Endodermal cell (in vitro differentiated cells): ENCODE data around the gene CCND2. TPM values are rescaled to one million over a fixed set of nuclear protein-coding genes. Genes with fewer than 3 reads are reported as not detected.

Experiments
- DNase-seq: peaks from one replicate; pipeline ENCODE4 v3.0.0-alpha.2; 2017
- H3K27ac ChIP-seq: 2 replicates; pipeline ENCODE4 v1.5.1; 2013; ENCODE audit warnings: mild to moderate bottlenecking, low read depth, low read length, moderate library complexity
- H3K27me3 ChIP-seq: 2 replicates; pipeline ENCODE4 v1.6.1; 2013; ENCODE audit warnings: mild to moderate bottlenecking, low read length, moderate library complexity; ENCODE audit not compliant: insufficient read depth, control insufficient read depth, poor library complexity, severe bottlenecking
- H3K36me3 ChIP-seq: 2 replicates; pipeline ENCODE4 v1.7.0; 2013; ENCODE audit warnings: mild to moderate bottlenecking, low read length, moderate library complexity; ENCODE audit not compliant: control insufficient read depth, insufficient read depth
- H3K4me1 ChIP-seq: one replicate; pipeline ENCODE4 v1.7.0; 2013; ENCODE audit warnings: low read length; ENCODE audit not compliant: control insufficient read depth, insufficient read depth
- H3K4me3 ChIP-seq: 2 replicates; pipeline ENCODE4 v1.5.1; 2013; ENCODE audit warnings: mild to moderate bottlenecking, low read length, moderate library complexity
- H3K9ac ChIP-seq: 2 replicates; pipeline ENCODE4 v1.6.1; 2013; ENCODE audit warnings: mild to moderate bottlenecking, low read length, moderate library complexity; ENCODE audit not compliant: poor library complexity, severe bottlenecking; ENCODE audit errors: extremely low read depth
- H3K9me3 ChIP-seq: 2 replicates; pipeline ENCODE4 v1.6.1; 2013; ENCODE audit warnings: mild to moderate bottlenecking, low read length, moderate library complexity; ENCODE audit not compliant: control insufficient read depth
- H3K27ac Mint-ChIP-seq: 2 replicates; pipeline ENCODE4 v1.8.0; 2020; ENCODE audit warnings: mixed read lengths
- H3K27me3 Mint-ChIP-seq: 2 replicates; pipeline ENCODE4 v1.8.0; 2021; ENCODE audit warnings: mild to moderate bottlenecking, mixed read lengths; ENCODE audit not compliant: insufficient read depth
- H3K36me3 Mint-ChIP-seq: 2 replicates; pipeline ENCODE4 v1.8.0; 2020; ENCODE audit warnings: low read depth, mixed read lengths
- H3K4me1 Mint-ChIP-seq: 2 replicates; pipeline ENCODE4 v1.8.0; 2020; ENCODE audit warnings: mixed read lengths
- H3K4me3 Mint-ChIP-seq: 2 replicates; pipeline ENCODE4 v1.8.0; 2020; ENCODE audit warnings: mild to moderate bottlenecking, moderate library complexity, mixed read lengths
- H3K9me3 Mint-ChIP-seq: 2 replicates; pipeline ENCODE4 v1.8.0; 2020; ENCODE audit warnings: mild to moderate bottlenecking, mixed read lengths
- WGBS, 2 experiments: methylation state at CpG; one replicate each; pipeline versions ENCODE4 v1.1.5 to v1.1.7; 2013; ENCODE audit warnings: missing lambda C conversion rate in 2 of 2, mixed read lengths in 1 of 2; ENCODE audit not compliant: insufficient coverage in 1 of 2, insufficient read length in 1 of 2; 5-methylcytosine and 5-hydroxymethylcytosine counted together
- total RNA-seq, 2 donors: library from RNA; stranded (reverse); fragmentation: NEBNext Ultra II Directional in 1 of 2; extraction: Animal tissue kit (Norgen Biotek cat#: 25700) in 1 of 2; gene quantifications; 2 replicates in 1 of 2; 3 replicates in 1 of 2; pipeline ENCODE4 v1.2.1, GENCODE V29; 2021
- TF ChIP-seq, protein P1 (sequence below): fragments of 200-600 bp; sonication (generic); conservative IDR thresholded peaks from 2 replicates; pipeline ENCODE4 v1.5.0; 2021; ENCODE audit warnings: antibody characterized with exemption, mild to moderate bottlenecking

The CCND2 gene
- total RNA-seq, 2 donors from 2014 or later: 286 to 362 TPM

DNA sequence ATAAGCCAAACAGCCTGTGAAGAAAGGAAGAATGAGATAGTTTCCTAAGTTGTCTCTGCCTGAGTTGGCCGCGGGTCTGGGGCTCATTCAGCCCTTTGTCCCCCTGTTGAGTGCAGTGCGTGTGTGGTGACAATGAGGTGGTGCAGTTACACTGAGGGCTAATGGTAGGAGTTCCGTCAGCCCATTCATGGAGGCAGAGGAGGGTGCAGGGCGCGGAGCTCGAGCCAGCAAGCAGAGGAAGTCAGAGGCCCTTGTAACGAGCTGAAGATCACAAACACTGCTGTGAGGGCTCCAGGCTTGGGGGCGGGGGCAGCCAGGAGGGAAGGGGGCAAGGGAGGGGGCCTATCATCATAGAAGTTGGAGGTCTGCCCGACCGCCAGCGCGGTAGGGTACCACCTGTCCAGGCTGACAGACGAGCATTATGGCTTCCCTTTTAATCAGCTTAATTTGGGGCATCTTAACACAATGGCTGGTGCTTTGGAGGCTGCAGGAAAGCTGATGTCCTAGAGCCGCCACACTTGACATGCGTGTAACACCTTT lies 20.5 kb downstream of the CCND2 start:
- H3K9me3 Mint-ChIP-seq: no peaks in the 10 kb centered on the region
- DNase-seq: no peak
- H3K9ac ChIP-seq: no peak overlapping the region
- TF ChIP-seq, protein P1, sequence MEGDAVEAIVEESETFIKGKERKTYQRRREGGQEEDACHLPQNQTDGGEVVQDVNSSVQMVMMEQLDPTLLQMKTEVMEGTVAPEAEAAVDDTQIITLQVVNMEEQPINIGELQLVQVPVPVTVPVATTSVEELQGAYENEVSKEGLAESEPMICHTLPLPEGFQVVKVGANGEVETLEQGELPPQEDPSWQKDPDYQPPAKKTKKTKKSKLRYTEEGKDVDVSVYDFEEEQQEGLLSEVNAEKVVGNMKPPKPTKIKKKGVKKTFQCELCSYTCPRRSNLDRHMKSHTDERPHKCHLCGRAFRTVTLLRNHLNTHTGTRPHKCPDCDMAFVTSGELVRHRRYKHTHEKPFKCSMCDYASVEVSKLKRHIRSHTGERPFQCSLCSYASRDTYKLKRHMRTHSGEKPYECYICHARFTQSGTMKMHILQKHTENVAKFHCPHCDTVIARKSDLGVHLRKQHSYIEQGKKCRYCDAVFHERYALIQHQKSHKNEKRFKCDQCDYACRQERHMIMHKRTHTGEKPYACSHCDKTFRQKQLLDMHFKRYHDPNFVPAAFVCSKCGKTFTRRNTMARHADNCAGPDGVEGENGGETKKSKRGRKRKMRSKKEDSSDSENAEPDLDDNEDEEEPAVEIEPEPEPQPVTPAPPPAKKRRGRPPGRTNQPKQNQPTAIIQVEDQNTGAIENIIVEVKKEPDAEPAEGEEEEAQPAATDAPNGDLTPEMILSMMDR: no peak
- H3K4me1 Mint-ChIP-seq: peaks cover 9% of the 10 kb centered on the region
- peaks cover 50% of the 10 kb centered on the region for H3K36me3 ChIP-seq
- H3K4me3 Mint-ChIP-seq: no peak overlapping the region
- H3K36me3 Mint-ChIP-seq: peaks cover 84% of the 10 kb centered on the region
- H3K27me3 Mint-ChIP-seq: no peaks in the 10 kb centered on the region
- H3K27ac ChIP-seq: peak overlapping the region; percentile 78
- 86 to 92% methylated on average over 7 to 16 of the region's 16 CpGs for WGBS, 2 experiments
- no peak overlapping the region for H3K4me3 ChIP-seq
- H3K9me3 ChIP-seq: no peaks in the 10 kb centered on the region
- H3K4me1 ChIP-seq: no peaks in the 10 kb centered on the region
- no peaks in the 10 kb centered on the region for H3K27me3 ChIP-seq
- H3K27ac Mint-ChIP-seq: no peak overlapping the region

DNA sequence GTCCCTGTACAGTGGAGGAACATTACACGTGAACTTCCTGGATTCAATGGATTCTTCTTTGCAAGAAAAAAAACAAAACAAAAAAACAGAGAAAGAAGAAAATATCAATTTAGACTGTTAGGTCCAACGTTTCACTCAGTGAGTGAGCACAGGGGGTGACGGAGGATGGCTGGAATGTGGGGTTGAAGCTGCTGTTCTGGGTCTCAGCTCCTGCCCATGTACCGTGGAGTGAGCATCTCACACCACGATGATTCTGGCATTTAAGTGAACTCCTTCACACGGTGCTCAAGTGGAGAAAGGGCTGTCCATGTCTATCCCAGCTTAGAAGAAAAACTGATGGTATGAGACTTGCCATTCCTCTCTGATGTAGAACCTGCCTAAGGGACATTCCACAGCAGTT lies 23.2 kb downstream of the CCND2 start:
- Histone ChIP-seq H3K4me3 (no peak overlapping the region), H3K9me3 (no peaks in the 10 kb centered on the region), H3K27ac (no peak overlapping the region), H3K36me3 (peaks cover 48% of the 10 kb centered on the region), H3K27me3 (no peaks in the 10 kb centered on the region), H3K9ac (no peak overlapping the region), H3K4me1 (no peaks in the 10 kb centered on the region)
- TF ChIP-seq, protein P1: no peak
- Mint-ChIP-seq H3K9me3 (no peaks in the 10 kb centered on the region), H3K36me3 (peaks cover 84% of the 10 kb centered on the region), H3K27me3 (no peaks in the 10 kb centered on the region), H3K4me1 (peaks cover 9% of the 10 kb centered on the region), H3K4me3 (no peak overlapping the region), H3K27ac (no peak overlapping the region)
- no peak for DNase-seq
- WGBS, 2 experiments: 94 to 98% methylated on average over 4 to 6 of the region's 6 CpGs

DNA sequence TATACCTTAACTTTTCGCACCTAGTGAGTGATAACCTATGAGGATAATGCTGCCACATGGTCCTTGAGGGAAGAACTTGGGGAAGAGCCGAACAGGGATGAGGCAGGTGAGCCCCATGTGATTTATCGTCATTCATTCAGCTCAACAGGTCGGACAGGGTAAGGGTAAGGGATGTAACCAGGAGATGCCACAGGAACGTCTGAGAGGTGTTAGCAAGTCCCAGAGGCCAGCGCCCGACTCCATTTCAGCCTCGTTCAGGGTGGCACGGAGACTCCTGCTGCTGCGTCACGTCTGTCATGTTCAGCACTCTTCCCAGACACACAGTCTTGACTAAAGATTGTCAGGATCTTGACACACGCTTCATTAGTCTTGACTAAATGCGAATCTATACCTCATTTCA lies 24.1 kb downstream of the CCND2 start:
- H3K27ac Mint-ChIP-seq: no peak overlapping the region

More for the DNA sequence above, 24.1 kb downstream of the CCND2 start:
- no peaks in the 10 kb centered on the region for H3K4me1 ChIP-seq
- Mint-ChIP-seq H3K27me3 (no peaks in the 10 kb centered on the region), H3K36me3 (peaks cover 86% of the 10 kb centered on the region), H3K9me3 (no peaks in the 10 kb centered on the region), H3K4me3 (no peak overlapping the region), H3K4me1 (peaks cover 9% of the 10 kb centered on the region)
- TF ChIP-seq, protein P1: no peak
- no peak for DNase-seq
- no peaks in the 10 kb centered on the region for H3K9me3 ChIP-seq
- H3K27ac ChIP-seq: no peak overlapping the region
- H3K36me3 ChIP-seq: peaks cover 57% of the 10 kb centered on the region
- WGBS, 2 experiments: 94 to 99% methylated on average over 12 to 13 of the region's 13 CpGs
- H3K27me3 ChIP-seq: no peaks in the 10 kb centered on the region
- no peak overlapping the region for H3K9ac ChIP-seq
- no peak overlapping the region for H3K4me3 ChIP-seq
